Spinal cord (tissue), 10 donors: Measurements from ENCODE around the gene ANKLE1. TPM values are rescaled to one million over a fixed set of nuclear protein-coding genes. Genes with fewer than 3 reads are reported as not detected.
"Not testable (repeated sequence)": the region's sequence is repeated elsewhere in the genome, so short reads cannot be mapped to it uniquely, and the experiment has no call there.

Experiments used
- DNase-seq, 6 donors: peaks; one replicate each; pipeline versions ENCODE4 v3.0.0 to v3.0.0-alpha.2; 2013 to 2015; ENCODE audit warnings: low spot score in 6 of 6, low read depth in 4 of 6
- H3K27ac ChIP-seq: one replicate; pipeline ENCODE4 v1.5.1; 2013; ENCODE audit warnings: low read depth, low read length, control low read depth
- H3K27me3 ChIP-seq: one replicate; pipeline ENCODE4 v1.6.1; 2013; ENCODE audit warnings: low read length; ENCODE audit not compliant: control insufficient read depth, insufficient read depth
- H3K36me3 ChIP-seq: one replicate; pipeline ENCODE4 v1.6.1; 2013; ENCODE audit warnings: low read length; ENCODE audit not compliant: control insufficient read depth, insufficient read depth
- H3K4me1 ChIP-seq: one replicate; pipeline ENCODE4 v1.6.1; 2013; ENCODE audit warnings: low read length; ENCODE audit not compliant: control insufficient read depth, insufficient read depth
- H3K4me3 ChIP-seq: one replicate; pipeline ENCODE4 v1.5.1; 2013; ENCODE audit warnings: low read depth, low read length, control low read depth
- H3K9me3 ChIP-seq: one replicate; pipeline ENCODE4 v1.6.1; 2013; ENCODE audit warnings: low read length; ENCODE audit not compliant: control insufficient read depth, insufficient read depth
- WGBS: methylation state at CpG from one replicate; pipeline ENCODE4 v1.1.5; 2013; ENCODE audit warnings: missing lambda C conversion rate; ENCODE audit not compliant: insufficient coverage; 5-methylcytosine and 5-hydroxymethylcytosine counted together
- polyA plus RNA-seq, 2 donors: library from polyadenylated mRNA; unstranded; fragments of 120-200 nt; gene quantifications; one replicate each; pipeline ENCODE4 v1.2.1, GENCODE V29; 2013; ENCODE audit not compliant: insufficient read length in 2 of 2
- total RNA-seq, 2 donors: library from RNA; depleted of rRNA in 1 of 2; stranded (reverse); fragments of 120-200 nt in 1 of 2; fragments of >200 nt in 1 of 2; gene quantifications; one replicate each; pipeline versions ENCODE4 v1.2.3 to v1.2.4, GENCODE V29; 2013 to 2014
- donor health status: healthy.

Gene ANKLE1
- total and polyA plus RNA-seq, 4 donors = 0.61 to 4.3 (median 1.7) TPM

GRCh38 chr19:17295551-17295950 lies 13.8 kb downstream of the ANKLE1 start:
- H3K27me3 ChIP-seq, H3K4me3 ChIP-seq, H3K27ac ChIP-seq, H3K9me3 ChIP-seq, DNase-seq: not testable (repeated sequence)
- Histone ChIP-seq H3K36me3 (peaks cover 44% of the 10 kb centered on the region), H3K4me1 (peaks cover 13% of the 10 kb centered on the region)
- 96% methylated on average over 5 of the region's 6 CpGs for WGBS

GRCh38 chr19:17296273-17296672 lies 14.6 kb downstream of the ANKLE1 start:
- Histone ChIP-seq H3K4me3 (no peak overlapping the region), H3K27me3 (no peaks in the 10 kb centered on the region), H3K27ac (no peak overlapping the region), H3K36me3 (peaks cover 48% of the 10 kb centered on the region), H3K9me3 (no peaks in the 10 kb centered on the region), H3K4me1 (peaks cover 13% of the 10 kb centered on the region)
- no peak for DNase-seq
- WGBS = 95% methylated on average over 2 of the region's 4 CpGs

GRCh38 chr19:17296976-17297375 lies 15.3 kb downstream of the ANKLE1 start:
- WGBS = 89% methylated on average over 4 of the region's 6 CpGs
- peaks cover 14% of the 10 kb centered on the region for H3K4me1 ChIP-seq
- no peak overlapping the region for H3K27ac ChIP-seq

GRCh38 chr19:17300992-17301619 lies 19.4 kb downstream of the ANKLE1 start:
- Histone ChIP-seq H3K27me3 (no peaks in the 10 kb centered on the region), H3K27ac (no peak overlapping the region), H3K4me3 (no peak overlapping the region), H3K9me3 (no peaks in the 10 kb centered on the region), H3K4me1 (peaks cover 38% of the 10 kb centered on the region), H3K36me3 (peaks cover 27% of the 10 kb centered on the region)
- 95% methylated on average over 50 of the region's 51 CpGs for WGBS
- no peak for DNase-seq

More at GRCh38 chr19:17296976-17297375, 15.3 kb downstream of the ANKLE1 start:
- H3K27me3 ChIP-seq = no peaks in the 10 kb centered on the region
- no peak for DNase-seq
- peaks cover 48% of the 10 kb centered on the region for H3K36me3 ChIP-seq
- H3K9me3 ChIP-seq = no peaks in the 10 kb centered on the region
- no peak overlapping the region for H3K4me3 ChIP-seq

- 6% methylated on average over 29 of the region's 29 CpGs for WGBS
- H3K4me1 ChIP-seq = peaks cover 52% of the 10 kb centered on the region
- peaks cover 23% of the 10 kb centered on the region for H3K36me3 ChIP-seq
- no peaks in the 10 kb centered on the region for H3K9me3 ChIP-seq
- no peaks in the 10 kb centered on the region for H3K27me3 ChIP-seq
- peak overlapping the region; percentile 37 for H3K27ac ChIP-seq
- peak in 1 of 6 donors; percentile 22 for DNase-seq
- peak overlapping the region; percentile 79 for H3K4me3 ChIP-seq
Observed at GRCh38 chr19:17302391-17303166, 20.9 kb downstream of the ANKLE1 start.

- H3K4me3 ChIP-seq = peak within 1 kb of the TSS; percentile 79
- H3K27me3 ChIP-seq = no peaks in the 10 kb centered on the region
- H3K36me3 ChIP-seq = peaks cover 23% of the 10 kb centered on the region
- 2% methylated on average over 52 of the region's 52 CpGs for WGBS
- peaks cover 52% of the 10 kb centered on the region for H3K4me1 ChIP-seq
- H3K9me3 ChIP-seq = no peaks in the 10 kb centered on the region
- DNase-seq = peak; percentile 88 to 99 (median 93)
- peak within 1 kb of the TSS; percentile 58 for H3K27ac ChIP-seq
Observed at GRCh38 chr19:17303167-17303939, 21.7 kb downstream of the ANKLE1 start, which contains the start of gene ABHD8. Gene ABHD8, minus strand, starts transcription at chr19:17303425. Its CDS starts 1,809 bp downstream, at chr19:17301616.

- Histone ChIP-seq H3K27me3 (no peaks in the 10 kb centered on the region), H3K4me3 (peak overlapping the region; percentile 79), H3K4me1 (peaks cover 56% of the 10 kb centered on the region), H3K27ac (peak overlapping the region; percentile 58), H3K36me3 (peaks cover 21% of the 10 kb centered on the region), H3K9me3 (no peaks in the 10 kb centered on the region)
- 75% methylated on average over 4 of the region's 12 CpGs for WGBS
- DNase-seq = peak in 1 of 6 donors; percentile 11
Observed at GRCh38 chr19:17303940-17304267, 22.2 kb downstream of the ANKLE1 start.

- peak in 2 of 6 donors; percentile 10 to 57 for DNase-seq
- Histone ChIP-seq H3K4me3 (peak overlapping the region; percentile 76), H3K27ac (peak overlapping the region; percentile 85), H3K9me3 (no peaks in the 10 kb centered on the region), H3K36me3 (peaks cover 18% of the 10 kb centered on the region), H3K27me3 (no peaks in the 10 kb centered on the region), H3K4me1 (peaks cover 58% of the 10 kb centered on the region)
- 53% methylated on average over 8 of the region's 12 CpGs for WGBS
Observed at GRCh38 chr19:17304386-17305215, 22.9 kb downstream of the ANKLE1 start.

GRCh38 chr19:17305216-17305516 lies 23.5 kb downstream of the ANKLE1 start:
- no peaks in the 10 kb centered on the region for H3K9me3 ChIP-seq
- H3K4me1 ChIP-seq = peaks cover 62% of the 10 kb centered on the region
- 4% methylated on average over 7 of the region's 7 CpGs for WGBS
- no peaks in the 10 kb centered on the region for H3K27me3 ChIP-seq
- DNase-seq = no peak
- H3K36me3 ChIP-seq = peaks cover 16% of the 10 kb centered on the region
- peak overlapping the region; percentile 76 for H3K4me3 ChIP-seq
- peak overlapping the region; percentile 85 for H3K27ac ChIP-seq
